AG04450 (cell line): Measurements from ENCODE around the gene N4BP3. TPM values are rescaled to one million over a fixed set of nuclear protein-coding genes. Genes with fewer than 3 reads are reported as not detected.
A peak's percentile ranks its signal among the peaks of the same experiment; 100 is the strongest.

ENCODE experiments used
- CTCF ChIA-PET: fragments of 300-600, 350-600 bp; formaldehyde crosslinking; extraction: SDS; loops from one replicate; lab custom pipeline; 2022; ENCODE audit warnings: antibody characterized with exemption, inconsistent platforms; lab: Charles Lee
- POLR2A ChIA-PET: fragments of 350-600 bp; formaldehyde crosslinking; extraction: SDS; loops from one replicate; lab custom pipeline; 2021; ENCODE audit warnings: antibody characterized with exemption, inconsistent platforms; lab: Yijun Ruan, JAX
- DNase-seq: peaks from one replicate; pipeline ENCODE4 v3.0.0-alpha.2; 2011; ENCODE audit warnings: low read depth, low spot score
- H3K27ac ChIP-seq: one replicate; pipeline ENCODE4 v1.5.1; 2012; ENCODE audit warnings: low read depth, low read length, control low read depth
- H3K27me3 ChIP-seq: one replicate; pipeline ENCODE4 v1.6.0; 2012; ENCODE audit warnings: low read length; ENCODE audit not compliant: control insufficient read depth, insufficient read depth
- H3K4me3 ChIP-seq: 2 replicates; pipeline ENCODE4 v1.5.1; 2011; ENCODE audit warnings: mild to moderate bottlenecking, low read depth, low read length, control low read depth
- H3K9me3 ChIP-seq: 2 replicates; pipeline ENCODE4 v1.5.1; 2012; ENCODE audit warnings: low read length; ENCODE audit not compliant: control insufficient read depth, insufficient read depth
- CTCF ChIP-seq: IDR thresholded peaks from 2 replicates; pipeline ENCODE4 v1.5.1; 2011; ENCODE audit warnings: low read depth, low read length, control low read depth, inconsistent platforms
- polyA plus RNA-seq: library from polyadenylated mRNA; depleted of rRNA; stranded (reverse); fragments of >200 nt; gene quantifications from 2 replicates; pipeline ENCODE4 v1.2.3, GENCODE V29; 2011

N4BP3 gene
- polyA plus RNA-seq, 1 experiment, result 0.29 TPM

DNA sequence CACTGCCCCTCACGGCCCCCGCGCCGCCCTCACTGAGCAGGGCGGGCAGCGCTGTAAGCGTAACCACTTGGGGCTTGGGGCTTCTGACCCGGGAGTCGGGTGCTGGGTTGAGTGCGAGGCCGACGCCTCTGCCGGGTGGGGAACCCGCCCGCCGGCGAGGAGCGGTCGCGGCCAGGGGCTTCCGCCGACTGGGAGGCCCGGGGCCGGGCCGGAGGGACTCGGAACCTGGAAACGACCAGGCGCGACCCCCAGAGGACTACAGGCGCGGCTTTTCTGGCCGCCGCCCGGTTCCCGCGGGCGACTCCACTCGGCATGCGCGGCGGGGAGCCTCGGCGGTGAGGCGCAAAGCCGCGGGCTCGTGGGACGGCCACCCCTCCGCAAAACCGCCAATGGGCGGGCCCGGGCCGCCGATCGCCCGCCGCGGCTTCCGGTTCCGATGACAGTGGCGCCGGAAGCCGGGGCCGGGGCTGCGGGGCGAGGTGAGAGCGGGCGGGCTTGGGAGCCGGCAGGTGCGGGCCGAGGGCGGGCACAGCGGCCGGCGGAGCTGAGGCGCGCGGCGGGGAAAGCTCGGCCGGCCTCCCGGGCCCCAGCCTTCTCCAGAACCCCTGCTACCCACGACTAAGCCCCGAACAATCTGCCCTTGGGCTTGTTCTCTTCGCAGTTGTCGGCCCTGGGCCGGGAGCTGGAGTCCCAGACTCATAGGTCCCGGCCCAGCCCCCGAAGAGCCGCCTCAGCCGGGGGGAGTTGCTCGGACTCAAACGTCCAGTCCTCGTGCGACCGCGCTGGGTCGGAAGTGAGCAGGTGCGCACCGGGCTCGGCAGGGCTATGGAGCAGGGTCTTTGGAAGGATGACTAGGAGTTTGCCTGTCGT is 17.5 kb downstream of the N4BP3 start, which contains the start of gene RMND5B:
Gene RMND5B (plus strand): TSS at position 439 of the 870 bp plus-strand sequence. CDS start 7,106 bp downstream, outside the sequence.
- peak; percentile 21 for DNase-seq
- POLR2A ChIA-PET, result interaction anchor here (0.9 kb wide), 1 partner anchor 23 kb away, joined by 3 read pairs; the partner anchor contains the start of gene NHP2
- Histone ChIP-seq H3K4me3 (peak within 1 kb of the TSS; percentile 75), H3K9me3 (no peaks in the 10 kb centered on the region), H3K27ac (peak within 1 kb of the TSS; percentile 47), H3K27me3 (peaks cover 2% of the 10 kb centered on the region)
- TF ChIP-seq CTCF, result no peak
- CTCF ChIA-PET, result interaction anchor here (0.6 to 1.3 kb wide), 2 partner anchors 11 to 55 kb away, joined by 3 to 7 read pairs; no protein-coding TSS in a partner anchor

GRCh38 chr5:178131446-178131996 is 18.2 kb downstream of the N4BP3 start:
- no peak for TF ChIP-seq CTCF
- no peak overlapping the region for H3K27ac ChIP-seq
- H3K4me3 ChIP-seq, result peak overlapping the region; percentile 75
- POLR2A ChIA-PET, result interaction anchor here (0.9 kb wide), 1 partner anchor 22 kb away, joined by 3 read pairs; the partner anchor contains the start of gene NHP2
- no peaks in the 10 kb centered on the region for H3K9me3 ChIP-seq
- H3K27me3 ChIP-seq, result peaks cover 2% of the 10 kb centered on the region
- no peak for DNase-seq
- CTCF ChIA-PET, result interaction anchor here (1.3 kb wide), 1 partner anchor 56 kb away, joined by 7 read pairs; no protein-coding TSS in a partner anchor

DNA sequence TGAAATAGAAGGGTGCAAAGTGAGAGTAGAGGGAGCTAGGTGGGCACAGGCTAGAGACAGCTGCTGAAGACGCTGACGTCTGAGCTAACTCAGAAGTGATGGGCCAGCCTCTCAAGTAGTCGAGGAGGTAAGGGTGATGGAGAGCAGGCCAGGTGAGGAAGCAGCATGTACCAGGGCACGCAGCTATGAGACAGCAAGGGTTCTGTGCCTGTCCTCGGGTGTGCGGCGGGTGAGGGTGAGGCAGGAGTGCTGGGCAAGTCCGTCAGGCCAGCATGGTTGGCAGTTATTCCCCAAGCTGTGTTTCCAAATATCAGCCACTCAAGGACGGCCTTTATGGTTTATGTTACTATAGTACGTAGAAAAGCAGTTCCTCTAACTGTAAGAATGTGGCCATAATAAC is 23.7 kb downstream of the N4BP3 start:
- no peak for TF ChIP-seq CTCF
- Histone ChIP-seq H3K4me3 (no peak overlapping the region), H3K27ac (no peak overlapping the region), H3K27me3 (no peaks in the 10 kb centered on the region), H3K9me3 (no peaks in the 10 kb centered on the region)
- DNase-seq, result no peak
- ChIA-PET POLR2A (no interaction called here), CTCF (interaction anchor here (2.0 kb wide), 1 partner anchor 60 kb away, joined by 6 read pairs; no protein-coding TSS in a partner anchor)

DNA sequence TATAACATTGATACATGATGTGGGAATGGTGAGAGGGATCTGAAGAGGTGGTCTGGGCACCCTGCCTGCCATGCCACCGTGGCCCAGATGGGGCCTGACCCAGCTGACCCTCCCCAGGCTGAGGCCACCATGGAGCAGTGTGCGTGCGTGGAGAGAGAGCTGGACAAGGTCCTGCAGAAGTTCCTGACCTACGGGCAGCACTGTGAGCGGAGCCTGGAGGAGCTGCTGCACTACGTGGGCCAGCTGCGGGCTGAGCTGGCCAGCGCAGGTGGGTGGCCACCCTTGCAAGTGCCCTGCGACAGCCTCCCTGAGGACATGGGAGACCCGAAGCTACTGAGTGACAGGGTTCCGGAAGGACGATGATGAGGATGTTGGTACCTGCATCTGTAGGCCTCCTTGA is 24.7 kb downstream of the N4BP3 start:
- DNase-seq, result no peak
- POLR2A ChIA-PET, result no interaction called here
- CTCF ChIA-PET, result interaction anchor here (1.1 to 1.6 kb wide), 2 partner anchors 60 to 62 kb away, joined by 3 to 6 read pairs; no protein-coding TSS in a partner anchor
- Histone ChIP-seq H3K27ac (no peak overlapping the region), H3K4me3 (no peak overlapping the region), H3K9me3 (no peaks in the 10 kb centered on the region), H3K27me3 (no peaks in the 10 kb centered on the region)
- TF ChIP-seq CTCF, result no peak

DNA sequence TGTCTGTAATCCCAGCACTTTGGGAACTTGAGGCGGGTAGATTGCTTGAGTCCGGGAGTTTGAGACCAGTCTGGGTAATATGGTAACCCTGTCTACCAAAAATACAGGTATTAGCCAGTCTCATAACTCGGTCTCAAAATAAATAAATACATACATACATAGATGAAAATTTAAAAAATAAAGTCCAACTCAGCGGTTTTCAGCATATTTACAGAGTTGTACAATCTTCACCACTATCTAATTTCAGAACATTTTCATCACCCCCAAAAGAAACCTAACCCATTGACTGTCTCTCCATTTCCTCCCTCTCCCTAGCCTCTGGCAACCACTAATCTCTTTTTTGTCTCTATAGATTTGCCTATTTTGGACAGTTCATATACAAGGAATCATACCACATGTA is 28.2 kb downstream of the N4BP3 start:
- CTCF ChIA-PET, result interaction anchor here (1.3 kb wide), 1 partner anchor 64 kb away, joined by 4 read pairs; no protein-coding TSS in a partner anchor
- H3K4me3 ChIP-seq, result no peak overlapping the region

More for the DNA sequence above, 28.2 kb downstream of the N4BP3 start:
- no peak for DNase-seq
- no peak overlapping the region for H3K27ac ChIP-seq
- TF ChIP-seq CTCF, result no peak
- no peaks in the 10 kb centered on the region for H3K27me3 ChIP-seq
- no peaks in the 10 kb centered on the region for H3K9me3 ChIP-seq
- POLR2A ChIA-PET, result no interaction called here
